ENCODE results near the gene NNAT.

The NNAT gene

DNA sequence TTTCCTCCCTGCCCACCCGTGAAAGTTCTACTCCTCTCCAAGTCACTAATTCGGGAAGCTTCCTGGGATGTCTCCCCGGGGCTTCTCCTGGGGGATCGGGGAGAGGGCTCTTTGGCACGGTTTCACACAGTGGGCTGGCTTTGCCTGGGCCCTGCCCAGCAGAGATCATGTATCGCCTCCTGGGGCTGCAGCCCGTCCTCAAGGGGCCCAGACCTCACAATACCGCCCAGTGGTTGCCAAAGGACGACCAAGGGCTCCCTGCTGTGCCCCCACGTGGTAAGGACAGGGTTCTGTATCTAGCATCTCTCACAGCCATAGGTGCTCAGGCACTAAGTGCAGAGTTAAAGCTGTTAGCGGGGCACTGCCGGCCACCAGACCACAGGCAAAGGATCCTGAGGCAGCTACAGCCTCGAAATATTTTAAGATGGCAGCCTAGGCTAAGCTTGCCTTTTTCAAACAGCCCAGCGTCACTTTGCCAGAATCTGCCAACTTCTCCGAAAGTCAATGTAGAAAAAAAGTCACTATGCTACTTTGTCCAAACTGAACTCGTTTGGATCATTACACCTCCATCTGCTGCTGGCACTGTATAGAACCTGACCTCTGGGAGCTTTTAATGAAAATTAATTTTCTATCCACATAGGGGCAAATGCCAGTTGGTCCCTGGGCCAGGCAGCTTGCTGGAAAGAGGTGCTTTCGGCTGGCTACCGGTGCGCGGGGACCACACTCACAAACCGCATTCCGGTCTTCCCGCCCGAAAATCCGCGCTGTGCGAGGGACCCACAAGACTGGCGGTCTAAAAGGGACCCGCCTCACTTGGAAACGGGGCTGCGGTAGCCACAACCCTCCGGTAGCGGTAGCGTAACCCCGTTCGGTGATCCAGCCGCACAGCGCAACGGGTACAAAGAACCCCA lies 1.3 kb upstream of the NNAT start:
- peak overlapping the region in 4 of 7 experiments; percentile 11 to 63 (median 58) for H3K4me3 ChIP-seq (ENCODE audit: control insufficient read depth in 1 of 7, extremely low read depth in 1 of 7, insufficient read depth in 4 of 7, low read depth in 2 of 7, low read length in 6 of 7)
- peaks cover 0 to 3% (median 0%) of the 10 kb centered on the region in 5 experiments for H3K27me3 ChIP-seq (replicated peaks in 2 of 5; ENCODE audit: control insufficient read depth in 4 of 5, insufficient read depth in 5 of 5, low read length in 4 of 5)
- H3K9me3 ChIP-seq (ENCODE audit: control extremely low read depth in 1 of 5, control insufficient read depth in 4 of 5, insufficient read depth in 2 of 5, low read depth in 1 of 5, low read length in 4 of 5): peaks cover 0 to 3% (median 0%) of the 10 kb centered on the region in 5 experiments
- H3K36me3 ChIP-seq (ENCODE audit: control insufficient read depth in 4 of 4, insufficient read depth in 4 of 4, low read length in 3 of 4): peaks cover 4 to 36% (median 15%) of the 10 kb centered on the region in 4 experiments
- ChIA-PET POLR2A (no interaction called here), CTCF (interaction anchor here (0.6 to 1.7 kb wide), 3 partner anchors 9 to 461 kb away, joined by 3 to 4 read pairs (median 4); no protein-coding TSS in a partner anchor)
- H3K27ac ChIP-seq (ENCODE audit: insufficient read depth in 1 of 2, low read depth in 1 of 2, low read length in 2 of 2, poor library complexity in 1 of 2, severe bottlenecking in 2 of 2): no peak overlapping the region
- WGBS (ENCODE audit: insufficient coverage): 84% methylated on average over 38 of the region's 39 CpGs
- DNase-seq: peak in 2 of 3 donors; percentile 32 to 48
- H3K4me1 ChIP-seq (ENCODE audit: control extremely low read depth in 1 of 4, control insufficient read depth in 4 of 4, insufficient read depth in 4 of 4, low read length in 3 of 4): peaks cover 0 to 13% (median 7%) of the 10 kb centered on the region in 4 experiments

DNA sequence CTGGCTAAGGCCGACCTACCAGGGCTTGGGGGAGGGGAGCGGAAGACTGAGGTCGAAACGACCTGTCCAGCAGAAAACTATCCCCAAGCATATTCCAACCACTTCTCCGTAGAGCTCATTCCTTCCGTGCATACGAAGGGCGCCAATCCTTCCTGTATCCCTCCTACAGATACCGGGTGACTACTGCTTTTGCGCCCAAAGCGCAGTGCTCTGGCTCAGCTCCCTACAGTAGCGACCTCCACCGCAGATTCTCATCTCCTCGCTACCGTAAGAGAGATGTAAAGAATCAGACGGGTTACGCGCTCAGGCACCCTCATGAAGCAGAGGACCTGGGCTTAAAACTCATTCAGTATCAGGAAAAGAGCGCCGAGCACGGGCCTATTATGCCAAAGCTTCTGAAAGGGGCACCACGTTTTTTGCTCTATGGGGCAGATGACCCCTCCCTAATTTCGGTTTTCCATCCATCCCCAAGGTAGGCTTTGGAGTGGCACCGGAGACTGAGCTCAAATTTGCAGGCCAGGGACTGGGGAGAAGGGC lies 563 bp upstream of the NNAT start:
- H3K27me3 ChIP-seq (replicated peaks in 2 of 5; ENCODE audit: control insufficient read depth in 4 of 5, insufficient read depth in 5 of 5, low read length in 4 of 5): peaks cover 0 to 3% (median 0%) of the 10 kb centered on the region in 5 experiments
- ChIA-PET POLR2A (no interaction called here), CTCF (interaction anchor here (0.6 to 1.7 kb wide), 4 partner anchors 10 to 461 kb away, joined by 3 to 4 read pairs (median 4); no protein-coding TSS in a partner anchor)
- H3K27ac ChIP-seq (ENCODE audit: insufficient read depth in 1 of 2, low read depth in 1 of 2, low read length in 2 of 2, poor library complexity in 1 of 2, severe bottlenecking in 2 of 2): no peak overlapping the region
- peaks cover under 1 to 19% (median 15%) of the 10 kb centered on the region in 4 experiments for H3K4me1 ChIP-seq (ENCODE audit: control extremely low read depth in 1 of 4, control insufficient read depth in 4 of 4, insufficient read depth in 4 of 4, low read length in 3 of 4)
- 62% methylated on average over 23 of the region's 24 CpGs for WGBS (ENCODE audit: insufficient coverage)
- H3K4me3 ChIP-seq (ENCODE audit: control insufficient read depth in 1 of 7, extremely low read depth in 1 of 7, insufficient read depth in 4 of 7, low read depth in 2 of 7, low read length in 6 of 7): peak overlapping the region in 5 of 7 experiments; percentile 11 to 63 (median 55)
- DNase-seq: peak in 1 of 3 donors; percentile 30
- peaks cover 0 to 3% (median 0%) of the 10 kb centered on the region in 5 experiments for H3K9me3 ChIP-seq (ENCODE audit: control extremely low read depth in 1 of 5, control insufficient read depth in 4 of 5, insufficient read depth in 2 of 5, low read depth in 1 of 5, low read length in 4 of 5)
- peaks cover 2 to 32% (median 13%) of the 10 kb centered on the region in 4 experiments for H3K36me3 ChIP-seq (ENCODE audit: control insufficient read depth in 4 of 4, insufficient read depth in 4 of 4, low read length in 3 of 4)

DNA sequence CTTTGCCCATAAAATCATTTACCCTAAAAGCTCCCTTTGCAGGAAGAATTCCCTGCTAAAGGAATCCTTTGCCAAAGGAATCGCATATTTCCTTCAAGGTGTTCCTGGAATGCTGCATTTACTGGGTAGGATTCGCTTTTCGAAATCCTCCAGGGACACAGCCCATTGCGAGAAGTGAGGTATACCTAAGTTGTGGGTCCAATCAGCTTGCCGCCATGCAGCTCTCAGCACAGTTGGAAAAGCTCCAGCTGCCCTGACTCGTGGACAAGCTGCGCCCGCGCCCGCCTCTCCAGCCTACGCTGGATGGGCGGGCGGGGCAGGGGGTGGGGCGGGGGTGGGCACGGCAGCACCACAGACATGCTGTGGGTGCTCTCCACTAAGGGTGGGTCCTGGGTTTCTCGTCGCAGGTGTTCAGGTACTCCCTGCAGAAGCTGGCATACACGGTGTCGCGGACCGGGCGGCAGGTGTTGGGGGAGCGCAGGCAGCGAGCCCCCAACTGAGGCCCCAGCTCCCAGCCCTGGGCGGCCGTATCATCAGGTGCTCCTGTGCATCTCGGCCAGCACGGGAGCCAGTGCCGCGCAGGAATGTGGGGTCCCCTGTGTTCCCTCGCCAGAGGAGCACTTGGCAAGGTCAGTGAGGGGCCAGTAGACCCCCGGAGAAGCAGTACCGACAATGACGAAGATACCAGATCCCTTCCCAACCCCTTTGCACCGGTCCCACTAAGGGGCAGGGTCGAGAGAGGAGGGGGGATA lies 1.4 kb downstream of the NNAT start:
- no peak for DNase-seq
- Histone ChIP-seq H3K9me3 (ENCODE audit: control extremely low read depth in 1 of 5, control insufficient read depth in 4 of 5, insufficient read depth in 2 of 5, low read depth in 1 of 5, low read length in 4 of 5) (peaks cover 0 to 3% (median 0%) of the 10 kb centered on the region in 5 experiments), H3K27me3 (replicated peaks in 2 of 5; ENCODE audit: control insufficient read depth in 4 of 5, insufficient read depth in 5 of 5, low read length in 4 of 5) (peaks cover 0 to 3% (median 0%) of the 10 kb centered on the region in 5 experiments), H3K36me3 (ENCODE audit: control insufficient read depth in 4 of 4, insufficient read depth in 4 of 4, low read length in 3 of 4) (peaks cover 0 to 25% (median 11%) of the 10 kb centered on the region in 4 experiments), H3K4me1 (ENCODE audit: control extremely low read depth in 1 of 4, control insufficient read depth in 4 of 4, insufficient read depth in 4 of 4, low read length in 3 of 4) (peaks cover 9 to 35% (median 30%) of the 10 kb centered on the region in 4 experiments), H3K27ac (ENCODE audit: insufficient read depth in 1 of 2, low read depth in 1 of 2, low read length in 2 of 2, poor library complexity in 1 of 2, severe bottlenecking in 2 of 2) (no peak overlapping the region), H3K4me3 (ENCODE audit: control insufficient read depth in 1 of 7, extremely low read depth in 1 of 7, insufficient read depth in 4 of 7, low read depth in 2 of 7, low read length in 6 of 7) (no peak overlapping the region)
- CTCF ChIA-PET: interaction anchor here (1.0 kb wide), 1 partner anchor 11 kb away, joined by 3 read pairs; no protein-coding TSS in a partner anchor
- WGBS (ENCODE audit: insufficient coverage): 97% methylated on average over 33 of the region's 36 CpGs
- POLR2A ChIA-PET: no interaction called here

DNA sequence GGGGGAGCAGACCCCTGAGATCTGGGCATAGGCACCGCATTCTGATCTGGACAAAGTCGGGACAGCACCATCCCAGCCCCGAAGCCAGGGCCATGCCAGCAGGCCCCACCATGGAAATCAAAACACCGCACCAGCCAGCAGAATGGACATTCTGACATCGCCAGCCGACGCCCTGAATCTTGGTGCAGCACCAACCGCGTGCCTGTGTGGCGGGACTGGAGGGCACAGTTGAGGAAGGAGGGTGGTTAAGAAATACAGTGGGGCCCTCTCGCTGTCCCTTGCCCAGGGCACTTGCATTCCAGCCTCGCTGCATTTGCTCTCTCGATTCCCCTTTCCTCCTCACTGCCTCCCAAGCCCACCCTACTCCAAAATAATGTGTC lies 2.0 kb downstream of the NNAT start:
- CTCF ChIA-PET: no interaction called here
- H3K4me3 ChIP-seq (ENCODE audit: control insufficient read depth in 1 of 7, extremely low read depth in 1 of 7, insufficient read depth in 4 of 7, low read depth in 2 of 7, low read length in 6 of 7): no peak overlapping the region
- no peak overlapping the region for H3K27ac ChIP-seq (ENCODE audit: insufficient read depth in 1 of 2, low read depth in 1 of 2, low read length in 2 of 2, poor library complexity in 1 of 2, severe bottlenecking in 2 of 2)
- DNase-seq: no peak
- H3K36me3 ChIP-seq (ENCODE audit: control insufficient read depth in 4 of 4, insufficient read depth in 4 of 4, low read length in 3 of 4): peaks cover 0 to 20% (median 7%) of the 10 kb centered on the region in 4 experiments
- WGBS (ENCODE audit: insufficient coverage): 96% methylated on average over 9 of the region's 13 CpGs
- peaks cover 0 to 3% (median 0%) of the 10 kb centered on the region in 5 experiments for H3K9me3 ChIP-seq (ENCODE audit: control extremely low read depth in 1 of 5, control insufficient read depth in 4 of 5, insufficient read depth in 2 of 5, low read depth in 1 of 5, low read length in 4 of 5)
- POLR2A ChIA-PET: no interaction called here
- H3K27me3 ChIP-seq (replicated peaks in 2 of 5; ENCODE audit: control insufficient read depth in 4 of 5, insufficient read depth in 5 of 5, low read length in 4 of 5): peaks cover 0 to 3% (median 0%) of the 10 kb centered on the region in 5 experiments
- H3K4me1 ChIP-seq (ENCODE audit: control extremely low read depth in 1 of 4, control insufficient read depth in 4 of 4, insufficient read depth in 4 of 4, low read length in 3 of 4): peaks cover 9 to 35% (median 32%) of the 10 kb centered on the region in 4 experiments

DNA sequence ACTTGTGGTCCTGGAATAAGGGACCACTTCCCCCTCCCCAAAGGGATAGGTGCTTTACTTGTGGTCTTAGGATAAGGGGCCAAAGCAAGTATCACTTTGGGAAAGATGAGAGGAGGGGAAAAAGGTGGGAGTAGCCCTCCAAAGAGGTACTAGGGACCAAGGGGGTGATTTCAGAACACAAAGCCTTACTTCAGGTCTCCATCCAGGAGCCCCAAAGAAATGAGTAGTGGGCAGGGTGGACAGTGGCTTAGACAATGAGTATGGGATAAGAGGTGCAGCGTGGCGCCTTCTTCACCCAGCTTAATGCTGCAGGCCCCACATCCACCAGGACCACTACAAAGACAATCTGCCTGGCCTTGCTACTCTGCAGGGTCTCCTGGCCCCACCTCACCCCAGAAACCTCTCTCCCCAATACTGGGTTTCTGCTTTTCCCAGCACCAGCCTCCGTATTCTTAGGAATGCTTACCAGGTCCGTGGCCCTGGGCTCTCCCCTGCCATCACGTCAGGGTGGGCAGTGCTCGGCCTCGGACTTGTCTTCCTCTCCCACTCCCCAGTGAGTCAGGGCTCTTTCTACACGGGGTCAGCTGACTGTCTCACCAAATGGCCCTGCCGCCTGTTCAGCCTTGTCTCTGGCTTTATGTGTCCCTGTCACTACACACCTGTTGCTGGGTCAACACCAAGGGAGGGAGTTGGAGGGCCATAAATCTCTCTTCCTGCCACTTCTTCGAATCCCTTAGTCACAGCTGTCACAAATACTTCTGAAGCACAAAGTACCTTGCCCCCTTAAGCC lies 3.1 kb downstream of the NNAT start:
- CTCF ChIA-PET: interaction anchor here (1.0 to 1.4 kb wide), 2 partner anchors 9 to 11 kb away, joined by 3 to 6 read pairs; no protein-coding TSS in a partner anchor
- 88% methylated on average over 8 of the region's 10 CpGs for WGBS (ENCODE audit: insufficient coverage)
- H3K4me1 ChIP-seq (ENCODE audit: control extremely low read depth in 1 of 4, control insufficient read depth in 4 of 4, insufficient read depth in 4 of 4, low read length in 3 of 4): peaks cover 9 to 42% (median 36%) of the 10 kb centered on the region in 4 experiments
- peak overlapping the region in 1 of 7 experiments; percentile 2 for H3K4me3 ChIP-seq (ENCODE audit: control insufficient read depth in 1 of 7, extremely low read depth in 1 of 7, insufficient read depth in 4 of 7, low read depth in 2 of 7, low read length in 6 of 7)
- DNase-seq: no peak
- H3K36me3 ChIP-seq (ENCODE audit: control insufficient read depth in 4 of 4, insufficient read depth in 4 of 4, low read length in 3 of 4): peaks cover 0 to 13% (median 0%) of the 10 kb centered on the region in 4 experiments
- peaks cover 0 to 3% (median 0%) of the 10 kb centered on the region in 5 experiments for H3K27me3 ChIP-seq (replicated peaks in 2 of 5; ENCODE audit: control insufficient read depth in 4 of 5, insufficient read depth in 5 of 5, low read length in 4 of 5)
- peaks cover 0 to 3% (median 0%) of the 10 kb centered on the region in 5 experiments for H3K9me3 ChIP-seq (ENCODE audit: control extremely low read depth in 1 of 5, control insufficient read depth in 4 of 5, insufficient read depth in 2 of 5, low read depth in 1 of 5, low read length in 4 of 5)
- POLR2A ChIA-PET: interaction anchor here (0.6 kb wide), 1 partner anchor 25 kb away, joined by 5 read pairs; no protein-coding TSS in a partner anchor
- H3K27ac ChIP-seq (ENCODE audit: insufficient read depth in 1 of 2, low read depth in 1 of 2, low read length in 2 of 2, poor library complexity in 1 of 2, severe bottlenecking in 2 of 2): no peak overlapping the region
